Naive thymus-derived CD4-positive, alpha-beta T cell (primary cell): ENCODE measurements around the gene KCNAB1. TPM values are rescaled to one million over a fixed set of nuclear protein-coding genes. Genes with fewer than 3 reads are reported as not detected.
"Not testable (repeated sequence)": the region's sequence is repeated elsewhere in the genome, so short reads cannot be mapped to it uniquely, and the experiment has no call there.

Source experiments
- ATAC-seq: fragments of 150-1000 bp; cut with Tn5 transposase; 2 replicates; pipeline ENCODE4 v1.10.0; 2021; ENCODE audit warnings: mild to moderate bottlenecking, moderate library complexity
- CTCF ChIA-PET: fragments of 350-600 bp; sonication (Branson Sonifier 250); formaldehyde crosslinking; loops from one replicate; lab custom pipeline; 2021; ENCODE audit warnings: antibody characterized with exemption; lab: Charles Lee
- POLR2A ChIA-PET: fragments of 350-600 bp; sonication (Branson Sonifier 250); formaldehyde crosslinking; loops from one replicate; lab custom pipeline; 2021; ENCODE audit warnings: antibody characterized with exemption, inconsistent platforms; lab: Charles Lee
- DNase-seq, 9 donors: peaks; one replicate each; pipeline versions ENCODE4 v3.0.0 to v3.0.0-alpha.2; 2020 to 2022; ENCODE audit warnings: mixed read lengths in 1 of 9
- H3K27ac ChIP-seq: one replicate; pipeline ENCODE4 v1.7.0; 2013; ENCODE audit warnings: mild to moderate bottlenecking, low read depth, low read length, moderate library complexity
- H3K27me3 ChIP-seq, 2 donors: one replicate each; pipeline ENCODE4 v1.7.0; 2013; ENCODE audit warnings: low read length in 2 of 2, mild to moderate bottlenecking in 2 of 2, moderate library complexity in 2 of 2; ENCODE audit not compliant: control insufficient read depth in 2 of 2, insufficient read depth in 2 of 2
- H3K36me3 ChIP-seq, 3 experiments: 1 replicate in 2 of 3; 2 replicates in 1 of 3; pipeline ENCODE4 v1.7.0; 2013; ENCODE audit warnings: low read length in 3 of 3, mild to moderate bottlenecking in 3 of 3, moderate library complexity in 1 of 3; ENCODE audit not compliant: insufficient read depth in 3 of 3, control insufficient read depth in 2 of 3
- H3K4me1 ChIP-seq, 2 donors: one replicate each; pipeline ENCODE4 v1.7.0; 2013; ENCODE audit warnings: low read length in 2 of 2, mild to moderate bottlenecking in 2 of 2, moderate library complexity in 1 of 2; ENCODE audit not compliant: control insufficient read depth in 2 of 2, insufficient read depth in 2 of 2
- H3K4me3 ChIP-seq: 2 replicates; pipeline ENCODE4 v1.7.0; 2013; ENCODE audit warnings: mild to moderate bottlenecking, low read length
- H3K9me3 ChIP-seq, 3 experiments: 1 replicate in 2 of 3; 2 replicates in 1 of 3; pipeline ENCODE4 v1.7.0; 2013; ENCODE audit warnings: low read length in 3 of 3; ENCODE audit not compliant: control insufficient read depth in 2 of 3
- H3K27ac Mint-ChIP-seq, 9 donors: one replicate each; pipeline ENCODE4 v1.8.0; 2020 to 2022; ENCODE audit warnings: mixed read lengths in 9 of 9, mild to moderate bottlenecking in 8 of 9, moderate library complexity in 5 of 9, inconsistent platforms in 2 of 9
- H3K27me3 Mint-ChIP-seq, 5 donors: one replicate each; pipeline ENCODE4 v1.8.0; 2021 to 2022; ENCODE audit warnings: mixed read lengths in 5 of 5, mild to moderate bottlenecking in 1 of 5
- H3K36me3 Mint-ChIP-seq, 5 donors: one replicate each; pipeline ENCODE4 v1.8.0; 2020 to 2022; ENCODE audit warnings: mixed read lengths in 5 of 5, mild to moderate bottlenecking in 3 of 5, inconsistent platforms in 1 of 5
- H3K4me1 Mint-ChIP-seq, 7 donors: one replicate each; pipeline ENCODE4 v1.8.0; 2020 to 2022; ENCODE audit warnings: mixed read lengths in 7 of 7, mild to moderate bottlenecking in 3 of 7, inconsistent platforms in 1 of 7
- H3K4me3 Mint-ChIP-seq, 10 donors: one replicate each; pipeline ENCODE4 v1.8.0; 2020 to 2022; ENCODE audit warnings: mild to moderate bottlenecking in 10 of 10, mixed read lengths in 10 of 10, moderate library complexity in 6 of 10, inconsistent platforms in 2 of 10
- H3K9me3 Mint-ChIP-seq, 11 donors: one replicate each; pipeline ENCODE4 v1.8.0; 2020 to 2022; ENCODE audit warnings: mixed read lengths in 11 of 11, mild to moderate bottlenecking in 4 of 11, inconsistent platforms in 1 of 11, moderate library complexity in 1 of 11
- intact Hi-C, 2 donors: fragments of 100-400 bp; cut with micrococcal nuclease; formaldehyde crosslinking; loops; one replicate each; pipeline ENCODE4 v1.15.1; 2023
- polyA plus RNA-seq, 2 donors: library from polyadenylated mRNA; unstranded; fragments of 300-500 nt; fragmentation: Illumina TruSeq; gene quantifications; one replicate each; pipeline ENCODE4 v1.2.3, GENCODE V29; 2021
- total RNA-seq, 6 experiments: library from RNA in 5 of 6; stranded (reverse) in 5 of 6; gene quantifications; 1 replicate in 5 of 6; 2 replicates in 1 of 6; pipeline ENCODE4 v1.2.3 and lab custom pipeline; 2021 to 2026

Gene KCNAB1
- total and polyA plus RNA-seq, 7 experiments from 2014 or later, result 0.09 to 0.17 TPM; not detected in 5

GRCh38 chr3:156133076-156133475 is 12.7 kb downstream of the KCNAB1 start:
- CTCF ChIA-PET, result no interaction called here
- H3K27me3 Mint-ChIP-seq, result peaks cover 4 to 43% (median 21%) of the 10 kb centered on the region in 5 donors
- H3K9me3 ChIP-seq, result no peaks in the 10 kb centered on the region
- no peak overlapping the region for H3K4me3 ChIP-seq
- POLR2A ChIA-PET, result interaction anchor here (0.6 kb wide), 1 partner anchor 133 kb away, joined by 3 read pairs; no protein-coding TSS in a partner anchor
- ATAC-seq (no peak), DNase-seq (no peak)
- no peaks in the 10 kb centered on the region for H3K36me3 ChIP-seq
- H3K36me3 Mint-ChIP-seq, result peaks cover 0 to 4% (median 0%) of the 10 kb centered on the region in 5 donors
- no peaks in the 10 kb centered on the region for H3K27me3 ChIP-seq
- no peaks in the 10 kb centered on the region for H3K4me1 ChIP-seq
- no peaks in the 10 kb centered on the region for H3K9me3 Mint-ChIP-seq
- H3K4me1 Mint-ChIP-seq, result no peaks in the 10 kb centered on the region
- H3K27ac Mint-ChIP-seq, result no peak overlapping the region
- H3K4me3 Mint-ChIP-seq, result no peak overlapping the region
- H3K27ac ChIP-seq, result no peak overlapping the region
- intact Hi-C loops, result no loop called here

DNA sequence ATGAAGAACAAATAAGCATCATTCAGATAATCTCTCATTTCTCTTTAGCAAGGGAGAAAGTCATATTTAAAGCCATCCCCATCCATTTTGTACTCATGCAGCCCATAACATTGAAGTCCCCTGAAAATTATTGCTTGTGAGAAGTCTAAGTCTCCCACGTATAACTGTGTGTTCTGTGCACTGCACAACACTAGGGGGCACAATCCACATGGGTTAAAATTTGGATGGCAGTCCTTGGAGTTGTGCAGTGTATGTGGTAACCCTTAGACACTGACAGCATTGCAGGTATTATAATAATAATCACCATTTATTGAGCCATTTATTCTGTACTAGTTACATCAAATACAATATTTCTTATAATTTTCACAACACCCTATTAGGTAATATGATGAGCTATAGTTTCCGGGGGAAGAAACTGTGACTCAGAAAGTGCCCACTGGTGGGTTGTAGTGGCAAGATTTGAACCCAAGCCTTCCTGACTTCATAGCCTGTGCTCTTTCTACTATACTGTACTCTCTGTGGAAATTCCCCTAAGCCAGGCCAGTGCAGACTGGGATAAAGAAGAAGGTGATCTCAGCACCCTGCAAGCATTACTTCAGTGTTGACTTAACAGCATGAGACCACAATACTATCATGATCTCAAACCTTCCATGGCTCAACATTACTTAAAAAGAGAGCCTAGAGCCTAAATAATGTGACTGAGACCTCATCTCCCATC is 15.7 kb downstream of the KCNAB1 start:
- CTCF ChIA-PET, result no interaction called here
- intact Hi-C loops, result no loop called here
- no peak overlapping the region for H3K4me3 Mint-ChIP-seq

DNA sequence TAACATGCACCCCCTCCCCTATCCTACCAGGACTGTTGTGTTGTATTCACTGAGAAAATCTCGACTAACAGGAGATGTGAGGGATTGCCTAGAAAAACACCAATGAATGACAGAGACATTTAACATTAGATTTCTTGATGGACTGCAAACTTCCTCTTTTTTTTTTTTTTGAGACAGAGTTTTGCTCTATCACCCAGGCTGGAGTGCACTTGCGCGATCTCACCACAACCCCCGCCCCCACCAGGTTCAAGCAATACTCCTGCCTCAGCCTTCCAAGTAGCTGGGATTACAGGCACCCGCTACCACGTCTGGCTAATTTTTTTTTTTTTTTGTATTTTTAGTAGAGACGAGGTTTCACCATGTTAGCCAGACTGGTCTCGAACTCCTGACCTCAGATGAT is 17.0 kb downstream of the KCNAB1 start:
- H3K27ac Mint-ChIP-seq, POLR2A ChIA-PET, DNase-seq, H3K4me1 ChIP-seq, H3K9me3 ChIP-seq, H3K4me1 Mint-ChIP-seq, H3K36me3 Mint-ChIP-seq, H3K4me3 Mint-ChIP-seq, H3K9me3 Mint-ChIP-seq, H3K36me3 ChIP-seq, H3K4me3 ChIP-seq, H3K27me3 ChIP-seq, ATAC-seq, H3K27ac ChIP-seq, intact Hi-C loops: not testable (repeated sequence)
- CTCF ChIA-PET, result interaction anchor here (0.6 kb wide), 1 partner anchor 27 kb away, joined by 3 read pairs; no protein-coding TSS in a partner anchor
- H3K27me3 Mint-ChIP-seq, result peaks cover 13 to 42% (median 22%) of the 10 kb centered on the region in 5 donors

More for the DNA sequence above, 15.7 kb downstream of the KCNAB1 start:
- peaks cover 13 to 41% (median 22%) of the 10 kb centered on the region in 5 donors for H3K27me3 Mint-ChIP-seq
- Histone ChIP-seq H3K4me1 (no peaks in the 10 kb centered on the region), H3K9me3 (no peaks in the 10 kb centered on the region), H3K27me3 (no peaks in the 10 kb centered on the region), H3K27ac (no peak overlapping the region), H3K4me3 (no peak overlapping the region), H3K36me3 (no peaks in the 10 kb centered on the region)
- H3K36me3 Mint-ChIP-seq, result peaks cover 0 to 4% (median 0%) of the 10 kb centered on the region in 5 donors
- POLR2A ChIA-PET, result no interaction called here
- no peak for ATAC-seq
- DNase-seq, result no peak
- H3K27ac Mint-ChIP-seq, result no peak overlapping the region
- no peaks in the 10 kb centered on the region for H3K9me3 Mint-ChIP-seq
- no peaks in the 10 kb centered on the region for H3K4me1 Mint-ChIP-seq

GRCh38 chr3:156140001-156140595 is 19.7 kb downstream of the KCNAB1 start:
- no peak for DNase-seq
- Mint-ChIP-seq H3K4me3 (no peak overlapping the region), H3K27me3 (peaks cover 24 to 46% (median 35%) of the 10 kb centered on the region in 5 donors), H3K36me3 (peaks cover 0 to 4% (median 0%) of the 10 kb centered on the region in 5 donors), H3K4me1 (no peaks in the 10 kb centered on the region), H3K27ac (no peak overlapping the region), H3K9me3 (no peaks in the 10 kb centered on the region)
- ChIA-PET CTCF (no interaction called here), POLR2A (no interaction called here)
- Histone ChIP-seq H3K27me3 (no peaks in the 10 kb centered on the region), H3K4me1 (no peaks in the 10 kb centered on the region), H3K27ac (no peak overlapping the region), H3K4me3 (no peak overlapping the region), H3K36me3 (no peaks in the 10 kb centered on the region), H3K9me3 (no peaks in the 10 kb centered on the region)
- intact Hi-C loops, result no loop called here
- no peak for ATAC-seq

- H3K27ac ChIP-seq, result no peak overlapping the region
- ChIA-PET CTCF (no interaction called here), POLR2A (no interaction called here)
- ATAC-seq (no peak), DNase-seq (no peak)
- H3K36me3 Mint-ChIP-seq, result peaks cover 0 to 4% (median 0%) of the 10 kb centered on the region in 5 donors
- H3K9me3 ChIP-seq, result no peaks in the 10 kb centered on the region
- H3K4me3 ChIP-seq, result no peak overlapping the region
- H3K27me3 ChIP-seq, result no peaks in the 10 kb centered on the region
- H3K4me1 Mint-ChIP-seq, result no peaks in the 10 kb centered on the region
- no peak overlapping the region for H3K4me3 Mint-ChIP-seq
- H3K27me3 Mint-ChIP-seq, result peaks cover 20 to 51% (median 30%) of the 10 kb centered on the region in 5 donors
- intact Hi-C loops, result no loop called here
- H3K36me3 ChIP-seq, result no peaks in the 10 kb centered on the region
- no peak overlapping the region for H3K27ac Mint-ChIP-seq
- H3K4me1 ChIP-seq, result no peaks in the 10 kb centered on the region
- H3K9me3 Mint-ChIP-seq, result no peaks in the 10 kb centered on the region
Observed at GRCh38 chr3:156142702-156143101, 22.3 kb downstream of the KCNAB1 start.

GRCh38 chr3:156143136-156143535 is 22.8 kb downstream of the KCNAB1 start:
- Histone ChIP-seq H3K27me3 (no peaks in the 10 kb centered on the region), H3K4me3 (no peak overlapping the region), H3K36me3 (no peaks in the 10 kb centered on the region), H3K9me3 (no peaks in the 10 kb centered on the region), H3K4me1 (no peaks in the 10 kb centered on the region), H3K27ac (no peak overlapping the region)
- intact Hi-C loops, result no loop called here
- Mint-ChIP-seq H3K27ac (no peak overlapping the region), H3K36me3 (no peaks in the 10 kb centered on the region), H3K4me1 (no peaks in the 10 kb centered on the region), H3K27me3 (peaks cover 16 to 52% (median 26%) of the 10 kb centered on the region in 5 donors), H3K4me3 (no peak overlapping the region), H3K9me3 (no peaks in the 10 kb centered on the region)
- ATAC-seq (no peak), DNase-seq (no peak)
- POLR2A ChIA-PET, result no interaction called here
- CTCF ChIA-PET, result no interaction called here
